ENCODE data around the gene ZNF33A.

- no peak for TF ChIP-seq POLR2A (IDR thresholded peaks at IDR 0.05; ENCODE audit: low read length)
- TF ChIP-seq GATA1 (IDR thresholded peaks at IDR 0.05; ENCODE audit: low read depth, low read length), result no peak
Measured at GRCh38 chr10:38102880-38103279, 92.4 kb downstream of the ZNF33A start.
